ENCODE data around the gene PBX3. TPM values are rescaled to one million over a fixed set of nuclear protein-coding genes. Genes with fewer than 3 reads are reported as not detected.

Gene PBX3
- total RNA-seq, 6 experiments from 2014 or later: 13.0 to 20.2 (median 15.0) TPM

DNA sequence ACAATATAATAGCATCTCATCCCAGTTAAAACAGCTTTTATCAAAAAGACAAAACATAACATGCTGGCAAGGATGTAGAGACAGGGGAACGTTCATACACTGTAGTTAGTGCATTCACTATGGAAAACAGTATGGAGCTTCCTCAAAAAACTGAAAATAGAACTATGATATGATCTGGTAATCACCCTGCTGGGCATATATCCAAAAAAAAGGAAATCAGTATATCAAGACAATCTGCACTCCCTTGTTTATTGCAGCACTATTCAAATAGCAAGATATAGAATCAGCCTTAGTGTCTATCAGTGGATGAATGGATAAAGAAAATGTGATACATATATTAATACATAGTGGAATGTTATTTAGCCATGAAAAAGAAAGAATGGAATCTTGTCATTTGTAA is 88.5 kb downstream of the PBX3 start:
- Histone ChIP-seq H3K9me3 (no peaks in the 10 kb centered on the region), H3K36me3 (no peaks in the 10 kb centered on the region), H3K27me3 (no peaks in the 10 kb centered on the region), H3K4me1 (no peaks in the 10 kb centered on the region), H3K27ac (no peak overlapping the region), H3K4me3 (no peak overlapping the region)
- DNase-seq (no peak), ATAC-seq (no peak)
- 69% methylated on average over 1 of the region's 1 CpG for WGBS (ENCODE audit: insufficient coverage, low coverage, low lambda C conversion rate, missing lambda C conversion rate)
- TF ChIP-seq POLR2A (IDR thresholded peaks at IDR 0.05): no peak
- TF ChIP-seq, protein P1, sequence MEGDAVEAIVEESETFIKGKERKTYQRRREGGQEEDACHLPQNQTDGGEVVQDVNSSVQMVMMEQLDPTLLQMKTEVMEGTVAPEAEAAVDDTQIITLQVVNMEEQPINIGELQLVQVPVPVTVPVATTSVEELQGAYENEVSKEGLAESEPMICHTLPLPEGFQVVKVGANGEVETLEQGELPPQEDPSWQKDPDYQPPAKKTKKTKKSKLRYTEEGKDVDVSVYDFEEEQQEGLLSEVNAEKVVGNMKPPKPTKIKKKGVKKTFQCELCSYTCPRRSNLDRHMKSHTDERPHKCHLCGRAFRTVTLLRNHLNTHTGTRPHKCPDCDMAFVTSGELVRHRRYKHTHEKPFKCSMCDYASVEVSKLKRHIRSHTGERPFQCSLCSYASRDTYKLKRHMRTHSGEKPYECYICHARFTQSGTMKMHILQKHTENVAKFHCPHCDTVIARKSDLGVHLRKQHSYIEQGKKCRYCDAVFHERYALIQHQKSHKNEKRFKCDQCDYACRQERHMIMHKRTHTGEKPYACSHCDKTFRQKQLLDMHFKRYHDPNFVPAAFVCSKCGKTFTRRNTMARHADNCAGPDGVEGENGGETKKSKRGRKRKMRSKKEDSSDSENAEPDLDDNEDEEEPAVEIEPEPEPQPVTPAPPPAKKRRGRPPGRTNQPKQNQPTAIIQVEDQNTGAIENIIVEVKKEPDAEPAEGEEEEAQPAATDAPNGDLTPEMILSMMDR (IDR thresholded peaks at IDR 0.05): no peak
- intact Hi-C loops (cut with DNase I): no loop called here

DNA sequence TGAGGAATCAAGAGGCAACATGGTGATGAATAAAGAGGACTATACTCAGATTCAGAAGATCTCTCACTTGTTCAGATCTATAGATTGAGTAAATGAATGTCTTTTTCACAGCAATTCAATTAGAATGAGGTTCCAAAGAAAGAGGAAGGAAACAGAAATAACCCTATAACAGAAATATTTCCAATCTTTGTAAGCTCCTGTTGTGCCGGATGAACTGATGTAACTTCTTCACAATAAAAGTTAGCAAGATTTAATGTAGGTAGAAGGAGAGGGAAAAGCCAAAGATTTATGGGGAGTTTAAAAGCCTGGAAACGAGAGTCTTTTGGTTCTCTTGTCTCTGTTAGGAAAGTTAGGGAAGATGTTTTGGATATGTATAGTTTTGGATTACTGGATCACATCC is 92.1 kb downstream of the PBX3 start:
- no peaks in the 10 kb centered on the region for H3K27me3 ChIP-seq

DNA sequence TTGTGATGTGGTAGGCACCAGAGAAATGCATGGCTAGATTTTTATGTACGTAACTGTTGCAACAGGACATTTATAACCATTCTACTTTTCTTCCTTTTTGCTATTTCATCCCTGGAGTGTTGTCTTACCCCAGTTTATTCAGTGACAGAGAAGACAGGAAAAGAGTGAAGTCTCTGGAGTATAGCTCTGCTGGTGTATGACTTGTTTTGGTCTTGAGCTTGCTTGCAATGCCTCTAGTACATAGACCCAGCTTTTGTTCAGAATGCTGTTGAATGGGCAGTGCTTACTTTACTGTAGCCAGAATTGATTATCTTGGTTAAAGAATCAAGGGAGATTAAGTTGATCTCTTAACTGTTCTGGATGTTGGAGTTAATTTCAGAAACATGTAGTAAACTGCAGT is 94.3 kb downstream of the PBX3 start:
- 87% methylated on average over 1 of the region's 1 CpG for WGBS (ENCODE audit: insufficient coverage, low coverage, low lambda C conversion rate, missing lambda C conversion rate)
- ATAC-seq: no peak
- TF ChIP-seq, protein P1 (IDR thresholded peaks at IDR 0.05): no peak
- no peak for TF ChIP-seq POLR2A (IDR thresholded peaks at IDR 0.05)
- intact Hi-C loops (cut with DNase I): no loop called here
- H3K4me1 ChIP-seq: no peaks in the 10 kb centered on the region
- no peak overlapping the region for H3K4me3 ChIP-seq
- no peak for DNase-seq
- no peaks in the 10 kb centered on the region for H3K27me3 ChIP-seq
- H3K27ac ChIP-seq: no peak overlapping the region
- no peaks in the 10 kb centered on the region for H3K36me3 ChIP-seq
- no peaks in the 10 kb centered on the region for H3K9me3 ChIP-seq

More for the DNA sequence above, 92.1 kb downstream of the PBX3 start:
- H3K27ac ChIP-seq: no peak overlapping the region
- no peaks in the 10 kb centered on the region for H3K4me1 ChIP-seq
- intact Hi-C loops (cut with DNase I): no loop called here
- ATAC-seq (no peak), DNase-seq (no peak)
- H3K36me3 ChIP-seq: no peaks in the 10 kb centered on the region
- TF ChIP-seq POLR2A (IDR thresholded peaks at IDR 0.05): no peak
- TF ChIP-seq, protein P1 (IDR thresholded peaks at IDR 0.05): no peak
- no peaks in the 10 kb centered on the region for H3K9me3 ChIP-seq
- 47% methylated on average over 2 of the region's 2 CpGs for WGBS (ENCODE audit: insufficient coverage, low coverage, low lambda C conversion rate, missing lambda C conversion rate)
- H3K4me3 ChIP-seq: no peak overlapping the region

DNA sequence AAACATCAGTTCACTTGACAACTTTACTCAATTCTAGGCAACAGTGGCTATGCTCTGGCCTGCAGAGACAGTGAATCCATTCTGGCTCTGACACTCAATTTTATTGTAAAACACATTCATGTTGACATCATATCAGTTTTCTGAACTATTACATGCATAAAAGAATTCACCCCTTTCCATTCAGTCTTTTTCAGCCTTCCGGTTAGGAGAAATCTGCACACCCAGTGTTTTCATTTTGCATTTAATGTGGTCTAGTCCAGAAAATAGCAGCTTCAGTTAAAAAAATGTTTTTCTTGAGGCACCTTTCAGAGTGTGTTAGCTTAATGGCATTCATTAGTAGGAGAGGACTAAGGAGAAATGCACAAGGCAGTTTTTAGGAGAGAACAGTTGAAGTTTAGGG is 95.1 kb downstream of the PBX3 start:
- no peak overlapping the region for H3K4me3 ChIP-seq
- no peaks in the 10 kb centered on the region for H3K27me3 ChIP-seq
- TF ChIP-seq POLR2A (IDR thresholded peaks at IDR 0.05): no peak
- TF ChIP-seq, protein P1 (IDR thresholded peaks at IDR 0.05): no peak
- no peak overlapping the region for H3K27ac ChIP-seq
- 100% methylated on average over 1 of the region's 1 CpG for WGBS (ENCODE audit: insufficient coverage, low coverage, low lambda C conversion rate, missing lambda C conversion rate)
- no peaks in the 10 kb centered on the region for H3K9me3 ChIP-seq
- DNase-seq (no peak), ATAC-seq (no peak)
- intact Hi-C loops (cut with DNase I): no loop called here
- no peaks in the 10 kb centered on the region for H3K4me1 ChIP-seq
- no peaks in the 10 kb centered on the region for H3K36me3 ChIP-seq

DNA sequence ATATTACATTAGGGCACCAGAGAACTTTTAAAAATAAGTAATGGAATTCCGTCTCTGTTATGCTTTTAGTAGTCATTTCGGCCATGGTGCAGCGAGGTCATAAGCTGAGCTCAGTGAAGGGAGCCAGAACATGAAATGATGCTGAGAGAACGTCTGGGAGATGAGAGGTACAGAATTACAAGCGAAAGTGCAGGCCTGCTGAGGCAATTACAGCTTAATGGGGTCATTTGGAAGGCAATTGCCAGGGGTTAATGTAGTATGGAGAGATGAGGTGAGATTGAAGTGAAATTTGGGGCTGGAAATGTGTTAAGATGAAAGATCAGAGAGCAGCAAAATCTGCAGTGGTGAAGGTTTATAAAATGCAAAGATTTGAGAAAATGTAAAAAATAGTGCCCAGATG is 96.5 kb downstream of the PBX3 start:
- Histone ChIP-seq H3K27me3 (no peaks in the 10 kb centered on the region), H3K9me3 (no peaks in the 10 kb centered on the region), H3K4me1 (no peaks in the 10 kb centered on the region), H3K4me3 (no peak overlapping the region), H3K36me3 (no peaks in the 10 kb centered on the region), H3K27ac (no peak overlapping the region)
- 71% methylated on average over 5 of the region's 5 CpGs for WGBS (ENCODE audit: insufficient coverage, low coverage, low lambda C conversion rate, missing lambda C conversion rate)
- intact Hi-C loops (cut with DNase I): no loop called here
- TF ChIP-seq POLR2A (IDR thresholded peaks at IDR 0.05): no peak
- TF ChIP-seq, protein P1 (IDR thresholded peaks at IDR 0.05): no peak
- DNase-seq: no peak
- no peak for ATAC-seq
